Fibroblast of villous mesenchyme (primary cell): Measurements from ENCODE around the gene CAD. TPM values are rescaled to one million over a fixed set of nuclear protein-coding genes. Genes with fewer than 3 reads are reported as not detected.

Experiments used
- DNase-seq: peaks from one replicate; pipeline ENCODE4 v3.0.0-alpha.2; 2010; ENCODE audit warnings: low read depth
- H3K4me3 ChIP-seq: 2 replicates; pipeline ENCODE4 v1.5.1; 2011; ENCODE audit warnings: low read depth, mild to moderate bottlenecking, low read length
- CTCF ChIP-seq: IDR thresholded peaks from 2 replicates; pipeline ENCODE4 v1.5.1; 2012; ENCODE audit warnings: low read depth, mild to moderate bottlenecking, low read length; ENCODE audit not compliant: insufficient read depth
- total RNA-seq: library from RNA; depleted of rRNA; stranded (reverse); fragments of >200 nt; gene quantifications from 2 replicates; pipeline ENCODE4 v1.2.3, GENCODE V29; 2012

Gene CAD
- total RNA-seq, 1 donor = 32.4 TPM

- H3K4me3 ChIP-seq = no peak overlapping the region
- no peak for DNase-seq
- no peak for TF ChIP-seq CTCF
These were observed 17.9 kb upstream of the CAD start for GRCh38 chr2:27199241-27199640.

GRCh38 chr2:27201675-27202074, 15.5 kb upstream of the CAD start:
- no peak for DNase-seq
- H3K4me3 ChIP-seq = no peak overlapping the region
- TF ChIP-seq CTCF = no peak

- DNase-seq = no peak
- no peak for TF ChIP-seq CTCF
These were observed 14.3 kb upstream of the CAD start for GRCh38 chr2:27202854-27203253.

GRCh38 chr2:27203741-27204140, 13.4 kb upstream of the CAD start:
- no peak for DNase-seq
- no peak for TF ChIP-seq CTCF
- H3K4me3 ChIP-seq = no peak overlapping the region

More at GRCh38 chr2:27202854-27203253, 14.3 kb upstream of the CAD start:
- H3K4me3 ChIP-seq = no peak overlapping the region

GRCh38 chr2:27204566-27204965, 12.6 kb upstream of the CAD start:
- H3K4me3 ChIP-seq = no peak overlapping the region
- no peak for DNase-seq
- TF ChIP-seq CTCF = no peak

- no peak for DNase-seq
- TF ChIP-seq CTCF = no peak
- H3K4me3 ChIP-seq = no peak overlapping the region
These were observed 12.0 kb upstream of the CAD start for GRCh38 chr2:27205206-27205605.

- no peak overlapping the region for H3K4me3 ChIP-seq
- TF ChIP-seq CTCF = no peak
- DNase-seq = no peak
These were observed 10.8 kb upstream of the CAD start for GRCh38 chr2:27206346-27206745.
